HepG2 (cell line): Measurements from ENCODE around the gene UBE2C. TPM values are rescaled to one million over a fixed set of nuclear protein-coding genes. Genes with fewer than 3 reads are reported as not detected.

Experiments
- ASH2L ChIP-seq: fragments of 300-600, 200-600 bp; sonication (generic); IDR thresholded peaks from 2 replicates; pipeline ENCODE4 v1.7.0; 2017; ENCODE audit warnings: low read depth, mild to moderate bottlenecking, moderate library complexity, mixed read lengths, low read length; ENCODE audit not compliant: insufficient read length
- BHLHE40 ChIP-seq: IDR thresholded peaks from 2 replicates; pipeline ENCODE4 v1.6.1; 2011; ENCODE audit warnings: low read length, improper control_type of control experiment
- KLF12 ChIP-seq: sonication (generic); formaldehyde crosslinking; IDR thresholded peaks from 2 replicates; pipeline ENCODE4 v1.4.0; 2020; ENCODE audit warnings: missing genetic modification reagents, borderline replicate concordance
- LCORL ChIP-seq, 2 experiments: fragments of 450-650 bp in 1 of 2; sonication (generic) in 1 of 2; formaldehyde crosslinking in 1 of 2; IDR thresholded peaks; 2 replicates each; pipeline versions ENCODE4 v1.5.0 to v1.6.1; 2017 to 2020; ENCODE audit warnings: antibody characterized with exemption in 1 of 2, missing genetic modification reagents in 1 of 2
- MXD4 ChIP-seq: IDR thresholded peaks from 2 replicates; pipeline ENCODE4 v1.6.1; 2016; ENCODE audit warnings: mild to moderate bottlenecking, missing biosample characterization, missing genetic modification reagents
- NFRKB ChIP-seq: fragments of 450-650 bp; IDR thresholded peaks from 2 replicates; pipeline ENCODE4 v1.6.1; 2017
- POLR2G ChIP-seq: fragments of 200-400 bp; formaldehyde crosslinking; IDR thresholded peaks from 2 replicates; pipeline ENCODE4 v1.6.1; 2018; ENCODE audit warnings: mild to moderate bottlenecking, low read depth, low read length, moderate library complexity
- PTBP1 ChIP-seq: fragments of 200-400 bp; formaldehyde crosslinking; IDR thresholded peaks from 2 replicates; pipeline ENCODE4 v1.6.1; 2018; ENCODE audit warnings: low read length, low read depth; ENCODE audit not compliant: poor library complexity, severe bottlenecking
- RFX1 ChIP-seq: fragments of 450-650 bp; IDR thresholded peaks from 2 replicates; pipeline ENCODE4 v1.6.1; 2017
- TRIM24 ChIP-seq: sonication (generic); formaldehyde crosslinking; IDR thresholded peaks from 2 replicates; pipeline ENCODE4 v1.8.0; 2022; ENCODE audit warnings: mild to moderate bottlenecking, missing genetic modification reagents
- ZNF253 ChIP-seq: sonication (generic); formaldehyde crosslinking; IDR thresholded peaks from 2 replicates; pipeline ENCODE4 v1.8.0; 2022; ENCODE audit warnings: mild to moderate bottlenecking, missing genetic modification reagents, borderline replicate concordance
- ZNF773 ChIP-seq: sonication (generic); formaldehyde crosslinking; IDR thresholded peaks from 2 replicates; pipeline ENCODE4 v1.4.0; 2020; ENCODE audit warnings: missing genetic modification reagents, borderline replicate concordance
- polyA plus RNA-seq, 8 experiments: library from polyadenylated mRNA; depleted of rRNA in 3 of 8; stranded (reverse) in 7 of 8; unstranded in 1 of 8; fragments of >200 nt; fragmentation: Illumina TruSeq in 4 of 8; extraction: Trizol in 4 of 8; gene quantifications; 2 replicates each; pipeline versions ENCODE4 v1.2.1 to v1.2.3, GENCODE V29; 2011 to 2016; ENCODE audit warnings: low read depth in 4 of 8, missing spikeins in 1 of 8, mixed read lengths in 1 of 8; ENCODE audit not compliant: insufficient read depth in 1 of 8
- total RNA-seq, 5 experiments: library from RNA; depleted of rRNA; stranded (reverse); fragments of >200 nt; fragmentation: Illumina TruSeq; extraction: Trizol; gene quantifications; 2 replicates each; pipeline ENCODE4 v1.2.3, GENCODE V29; 2016; ENCODE audit warnings: low read depth in 1 of 5
- TF ChIP-seq, protein P1 (sequence below): IDR thresholded peaks from 2 replicates; pipeline ENCODE4 v1.6.1; 2016; ENCODE audit warnings: mild to moderate bottlenecking
- TF ChIP-seq, protein P2 (sequence below): sonication (generic); formaldehyde crosslinking; conservative IDR thresholded peaks from 2 replicates; pipeline ENCODE4 v1.4.0; 2020; ENCODE audit warnings: missing genetic modification reagents
- TF ChIP-seq, protein P3 (sequence below): sonication (generic); formaldehyde crosslinking; conservative IDR thresholded peaks from 2 replicates; pipeline ENCODE4 v1.8.0; 2022; ENCODE audit warnings: mild to moderate bottlenecking, moderate library complexity, missing genetic modification reagents
- TF ChIP-seq, protein P4 (sequence below): IDR thresholded peaks from 2 replicates; pipeline ENCODE4 v1.6.1; 2016
- TF ChIP-seq, protein P5 (sequence below): sonication (generic); formaldehyde crosslinking; IDR thresholded peaks from 2 replicates; pipeline ENCODE4 v1.4.0; 2020; ENCODE audit warnings: low read depth, mild to moderate bottlenecking, missing genetic modification reagents
- TF ChIP-seq, protein P6 (sequence below): sonication (generic); formaldehyde crosslinking; IDR thresholded peaks from 2 replicates; pipeline ENCODE4 v1.4.0; 2020; ENCODE audit warnings: missing genetic modification reagents

The UBE2C gene
- total and polyA plus RNA-seq, 2 of the 13 experiments (the other 11 are each of a cell fraction or from before 2014, with no cell fraction given), result 100 to 123 TPM

DNA sequence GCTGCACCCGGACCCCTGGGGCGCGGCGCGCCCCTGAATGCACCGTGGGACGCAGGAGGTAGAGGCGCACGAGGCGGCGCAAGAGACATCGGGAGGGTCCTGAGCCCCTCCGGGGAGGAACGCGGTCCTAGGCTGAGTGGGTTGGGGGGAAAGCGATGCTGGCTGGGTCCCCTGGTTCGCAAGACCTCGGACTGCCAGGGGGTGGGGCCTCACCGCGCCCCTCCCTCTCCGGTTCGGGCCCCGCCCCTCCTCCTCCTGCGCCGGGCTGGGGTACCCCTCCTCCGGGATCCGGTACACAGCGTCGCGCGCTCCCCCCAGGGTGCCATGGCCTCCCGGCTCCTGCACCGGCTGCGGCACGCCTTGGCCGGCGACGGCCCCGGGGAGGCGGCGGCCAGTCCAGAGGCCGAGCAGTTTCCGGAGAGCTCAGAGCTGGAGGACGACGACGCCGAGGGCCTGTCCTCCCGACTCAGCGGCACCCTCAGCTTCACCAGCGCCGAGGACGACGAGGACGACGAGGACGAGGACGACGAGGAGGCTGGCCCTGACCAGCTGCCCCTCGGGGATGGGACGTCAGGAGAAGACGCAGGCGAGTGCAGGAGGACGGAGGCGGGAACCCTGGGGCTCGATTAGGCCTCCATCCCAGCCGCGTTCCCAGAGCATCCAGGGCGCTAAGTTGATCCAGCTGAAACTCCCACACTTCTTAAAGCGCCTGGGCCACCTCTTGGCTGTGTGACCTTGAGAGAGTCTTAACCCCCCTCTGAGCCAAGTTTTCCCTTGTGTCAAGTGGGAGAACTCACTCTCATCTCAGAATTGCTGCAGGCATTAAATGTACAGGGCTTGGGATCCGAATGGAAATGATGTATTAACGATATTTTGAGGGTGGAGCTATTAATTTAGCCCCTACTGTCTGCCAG is 21.7 kb downstream of the UBE2C start (continued):
- TF ChIP-seq, protein P1, sequence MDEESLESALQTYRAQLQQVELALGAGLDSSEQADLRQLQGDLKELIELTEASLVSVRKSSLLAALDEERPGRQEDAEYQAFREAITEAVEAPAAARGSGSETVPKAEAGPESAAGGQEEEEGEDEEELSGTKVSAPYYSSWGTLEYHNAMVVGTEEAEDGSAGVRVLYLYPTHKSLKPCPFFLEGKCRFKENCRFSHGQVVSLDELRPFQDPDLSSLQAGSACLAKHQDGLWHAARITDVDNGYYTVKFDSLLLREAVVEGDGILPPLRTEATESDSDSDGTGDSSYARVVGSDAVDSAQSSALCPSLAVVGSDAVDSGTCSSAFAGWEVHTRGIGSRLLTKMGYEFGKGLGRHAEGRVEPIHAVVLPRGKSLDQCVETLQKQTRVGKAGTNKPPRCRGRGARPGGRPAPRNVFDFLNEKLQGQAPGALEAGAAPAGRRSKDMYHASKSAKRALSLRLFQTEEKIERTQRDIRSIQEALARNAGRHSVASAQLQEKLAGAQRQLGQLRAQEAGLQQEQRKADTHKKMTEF, result no peak
- TF ChIP-seq, protein P2, sequence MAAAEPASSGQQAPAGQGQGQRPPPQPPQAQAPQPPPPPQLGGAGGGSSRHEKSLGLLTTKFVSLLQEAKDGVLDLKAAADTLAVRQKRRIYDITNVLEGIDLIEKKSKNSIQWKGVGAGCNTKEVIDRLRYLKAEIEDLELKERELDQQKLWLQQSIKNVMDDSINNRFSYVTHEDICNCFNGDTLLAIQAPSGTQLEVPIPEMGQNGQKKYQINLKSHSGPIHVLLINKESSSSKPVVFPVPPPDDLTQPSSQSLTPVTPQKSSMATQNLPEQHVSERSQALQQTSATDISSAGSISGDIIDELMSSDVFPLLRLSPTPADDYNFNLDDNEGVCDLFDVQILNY (CRISPR knock-in tag), result no peak; the same call in 1 of the 2 replicates
- peak; percentile 49 for TF ChIP-seq POLR2G
- no peak for TF ChIP-seq BHLHE40
- no peak for TF ChIP-seq RFX1
- 0 out of 2 replicates have a peak, but pooled peaks have one; percentile 58 for TF ChIP-seq ZNF253 (CRISPR knock-in tag)
- TF ChIP-seq LCORL (IDR thresholded peaks at IDR 0.05), result no peak
- TF ChIP-seq LCORL (CRISPR knock-in tag; IDR thresholded peaks at IDR 0.05), result no peak
- peak; percentile 34 for TF ChIP-seq KLF12 (CRISPR knock-in tag)
- no peak for TF ChIP-seq TRIM24 (CRISPR knock-in tag)
- TF ChIP-seq ZNF773, result peak; percentile 7; the same call in 1 of the 2 replicates
- TF ChIP-seq PTBP1, result no peak
- TF ChIP-seq MXD4 (CRISPR knock-in tag), result peak; percentile 58; the same call in 1 of the 2 replicates
- TF ChIP-seq, protein P3, sequence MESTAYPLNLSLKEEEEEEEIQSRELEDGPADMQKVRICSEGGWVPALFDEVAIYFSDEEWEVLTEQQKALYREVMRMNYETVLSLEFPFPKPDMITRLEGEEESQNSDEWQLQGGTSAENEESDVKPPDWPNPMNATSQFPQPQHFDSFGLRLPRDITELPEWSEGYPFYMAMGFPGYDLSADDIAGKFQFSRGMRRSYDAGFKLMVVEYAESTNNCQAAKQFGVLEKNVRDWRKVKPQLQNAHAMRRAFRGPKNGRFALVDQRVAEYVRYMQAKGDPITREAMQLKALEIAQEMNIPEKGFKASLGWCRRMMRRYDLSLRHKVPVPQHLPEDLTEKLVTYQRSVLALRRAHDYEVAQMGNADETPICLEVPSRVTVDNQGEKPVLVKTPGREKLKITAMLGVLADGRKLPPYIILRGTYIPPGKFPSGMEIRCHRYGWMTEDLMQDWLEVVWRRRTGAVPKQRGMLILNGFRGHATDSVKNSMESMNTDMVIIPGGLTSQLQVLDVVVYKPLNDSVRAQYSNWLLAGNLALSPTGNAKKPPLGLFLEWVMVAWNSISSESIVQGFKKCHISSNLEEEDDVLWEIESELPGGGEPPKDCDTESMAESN, result no peak; the same call in 1 of the 2 replicates
- TF ChIP-seq, protein P4, sequence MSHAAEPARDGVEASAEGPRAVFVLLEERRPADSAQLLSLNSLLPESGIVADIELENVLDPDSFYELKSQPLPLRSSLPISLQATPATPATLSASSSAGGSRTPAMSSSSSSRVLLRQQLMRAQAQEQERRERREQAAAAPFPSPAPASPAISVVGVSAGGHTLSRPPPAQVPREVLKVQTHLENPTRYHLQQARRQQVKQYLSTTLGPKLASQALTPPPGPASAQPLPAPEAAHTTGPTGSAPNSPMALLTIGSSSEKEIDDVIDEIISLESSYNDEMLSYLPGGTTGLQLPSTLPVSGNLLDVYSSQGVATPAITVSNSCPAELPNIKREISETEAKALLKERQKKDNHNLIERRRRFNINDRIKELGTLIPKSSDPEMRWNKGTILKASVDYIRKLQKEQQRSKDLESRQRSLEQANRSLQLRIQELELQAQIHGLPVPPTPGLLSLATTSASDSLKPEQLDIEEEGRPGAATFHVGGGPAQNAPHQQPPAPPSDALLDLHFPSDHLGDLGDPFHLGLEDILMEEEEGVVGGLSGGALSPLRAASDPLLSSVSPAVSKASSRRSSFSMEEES (CRISPR knock-in tag), result no peak
- TF ChIP-seq, protein P5, sequence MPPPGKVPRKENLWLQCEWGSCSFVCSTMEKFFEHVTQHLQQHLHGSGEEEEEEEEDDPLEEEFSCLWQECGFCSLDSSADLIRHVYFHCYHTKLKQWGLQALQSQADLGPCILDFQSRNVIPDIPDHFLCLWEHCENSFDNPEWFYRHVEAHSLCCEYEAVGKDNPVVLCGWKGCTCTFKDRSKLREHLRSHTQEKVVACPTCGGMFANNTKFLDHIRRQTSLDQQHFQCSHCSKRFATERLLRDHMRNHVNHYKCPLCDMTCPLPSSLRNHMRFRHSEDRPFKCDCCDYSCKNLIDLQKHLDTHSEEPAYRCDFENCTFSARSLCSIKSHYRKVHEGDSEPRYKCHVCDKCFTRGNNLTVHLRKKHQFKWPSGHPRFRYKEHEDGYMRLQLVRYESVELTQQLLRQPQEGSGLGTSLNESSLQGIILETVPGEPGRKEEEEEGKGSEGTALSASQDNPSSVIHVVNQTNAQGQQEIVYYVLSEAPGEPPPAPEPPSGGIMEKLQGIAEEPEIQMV (CRISPR knock-in tag), result peak; percentile 50; the same call in 1 of the 2 replicates
- TF ChIP-seq, protein P6, sequence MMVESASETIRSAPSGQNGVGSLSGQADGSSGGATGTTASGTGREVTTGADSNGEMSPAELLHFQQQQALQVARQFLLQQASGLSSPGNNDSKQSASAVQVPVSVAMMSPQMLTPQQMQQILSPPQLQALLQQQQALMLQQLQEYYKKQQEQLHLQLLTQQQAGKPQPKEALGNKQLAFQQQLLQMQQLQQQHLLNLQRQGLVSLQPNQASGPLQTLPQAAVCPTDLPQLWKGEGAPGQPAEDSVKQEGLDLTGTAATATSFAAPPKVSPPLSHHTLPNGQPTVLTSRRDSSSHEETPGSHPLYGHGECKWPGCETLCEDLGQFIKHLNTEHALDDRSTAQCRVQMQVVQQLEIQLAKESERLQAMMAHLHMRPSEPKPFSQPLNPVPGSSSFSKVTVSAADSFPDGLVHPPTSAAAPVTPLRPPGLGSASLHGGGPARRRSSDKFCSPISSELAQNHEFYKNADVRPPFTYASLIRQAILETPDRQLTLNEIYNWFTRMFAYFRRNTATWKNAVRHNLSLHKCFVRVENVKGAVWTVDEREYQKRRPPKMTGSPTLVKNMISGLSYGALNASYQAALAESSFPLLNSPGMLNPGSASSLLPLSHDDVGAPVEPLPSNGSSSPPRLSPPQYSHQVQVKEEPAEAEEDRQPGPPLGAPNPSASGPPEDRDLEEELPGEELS, result no peak; the same call in none of the 2 replicates
- no peak for TF ChIP-seq NFRKB
- peak; percentile 65 for TF ChIP-seq ASH2L
